Measurements from ENCODE around the gene B3GALNT1. TPM values are rescaled to one million over a fixed set of nuclear protein-coding genes. Genes with fewer than 3 reads are reported as not detected.

B3GALNT1 gene
- total RNA-seq, 2 experiments from 2014 or later: 0.56 to 1.6 TPM

GRCh38 chr3:161070980-161071663 lies 34.0 kb downstream of the B3GALNT1 start:
- no peak for DNase-seq
- Mint-ChIP-seq H3K36me3 (no peaks in the 10 kb centered on the region), H3K4me1 (ENCODE audit: low read depth) (peaks cover 12% of the 10 kb centered on the region), H3K4me3 (no peak overlapping the region), H3K27ac (no peak overlapping the region), H3K27me3 (no peaks in the 10 kb centered on the region), H3K9me3 (no peaks in the 10 kb centered on the region)
- ChIA-PET CTCF (interaction anchor here (1.2 kb wide), 1 partner anchor 26 kb away, joined by 3 read pairs; no protein-coding TSS in a partner anchor), POLR2A (no interaction called here)
- intact Hi-C loops (cut with micrococcal nuclease): no loop called here

- Mint-ChIP-seq H3K4me3 (no peak overlapping the region), H3K9me3 (no peaks in the 10 kb centered on the region), H3K27ac (no peak overlapping the region), H3K36me3 (no peaks in the 10 kb centered on the region), H3K27me3 (no peaks in the 10 kb centered on the region), H3K4me1 (ENCODE audit: low read depth) (peaks cover 12% of the 10 kb centered on the region)
- POLR2A ChIA-PET: no interaction called here
- CTCF ChIA-PET: no interaction called here
- DNase-seq: no peak
- intact Hi-C loops (cut with micrococcal nuclease): no loop called here
Measured at GRCh38 chr3:161070252-161070930, 34.8 kb downstream of the B3GALNT1 start.

- POLR2A ChIA-PET: interaction anchor here (0.7 kb wide), 1 partner anchor 268 kb away, joined by 4 read pairs; no protein-coding TSS in a partner anchor
- no peak for DNase-seq
- no peaks in the 10 kb centered on the region for H3K36me3 Mint-ChIP-seq
- CTCF ChIA-PET: no interaction called here
- no peaks in the 10 kb centered on the region for H3K9me3 Mint-ChIP-seq
- intact Hi-C loops (cut with micrococcal nuclease): no loop called here
- H3K27me3 Mint-ChIP-seq: no peaks in the 10 kb centered on the region
- H3K4me3 Mint-ChIP-seq: no peak overlapping the region
- H3K27ac Mint-ChIP-seq: no peak overlapping the region
- peaks cover 12% of the 10 kb centered on the region for H3K4me1 Mint-ChIP-seq (ENCODE audit: low read depth)
Measured at GRCh38 chr3:161069511-161070251, 35.5 kb downstream of the B3GALNT1 start.

GRCh38 chr3:161067335-161067734 lies 37.8 kb downstream of the B3GALNT1 start:
- Mint-ChIP-seq H3K9me3 (no peaks in the 10 kb centered on the region), H3K27me3 (no peaks in the 10 kb centered on the region), H3K4me3 (no peak overlapping the region), H3K4me1 (ENCODE audit: low read depth) (peaks cover 9% of the 10 kb centered on the region), H3K27ac (no peak overlapping the region), H3K36me3 (no peaks in the 10 kb centered on the region)
- no peak for DNase-seq
- intact Hi-C loops (cut with micrococcal nuclease): no loop called here
- POLR2A ChIA-PET: no interaction called here
- CTCF ChIA-PET: no interaction called here

GRCh38 chr3:161066930-161067329 lies 38.2 kb downstream of the B3GALNT1 start:
- no peaks in the 10 kb centered on the region for H3K36me3 Mint-ChIP-seq
- no peak overlapping the region for H3K27ac Mint-ChIP-seq
- no peak overlapping the region for H3K4me3 Mint-ChIP-seq
- H3K27me3 Mint-ChIP-seq: no peaks in the 10 kb centered on the region
- ChIA-PET CTCF (no interaction called here), POLR2A (no interaction called here)
- intact Hi-C loops (cut with micrococcal nuclease): no loop called here
- no peak for DNase-seq
- H3K9me3 Mint-ChIP-seq: no peaks in the 10 kb centered on the region
- H3K4me1 Mint-ChIP-seq (ENCODE audit: low read depth): peaks cover 8% of the 10 kb centered on the region

- POLR2A ChIA-PET: no interaction called here
- no peak overlapping the region for H3K27ac Mint-ChIP-seq
- no peak for DNase-seq
- no peaks in the 10 kb centered on the region for H3K27me3 Mint-ChIP-seq
- no peaks in the 10 kb centered on the region for H3K4me1 Mint-ChIP-seq (ENCODE audit: low read depth)
- no peaks in the 10 kb centered on the region for H3K36me3 Mint-ChIP-seq
- H3K9me3 Mint-ChIP-seq: no peaks in the 10 kb centered on the region
- CTCF ChIA-PET: no interaction called here
- no peak overlapping the region for H3K4me3 Mint-ChIP-seq
- intact Hi-C loops (cut with micrococcal nuclease): no loop called here
Measured at GRCh38 chr3:161064413-161064812, 40.7 kb downstream of the B3GALNT1 start.

- CTCF ChIA-PET: no interaction called here
- Mint-ChIP-seq H3K9me3 (no peaks in the 10 kb centered on the region), H3K4me3 (no peak overlapping the region), H3K27ac (no peak overlapping the region), H3K27me3 (no peaks in the 10 kb centered on the region), H3K4me1 (ENCODE audit: low read depth) (no peaks in the 10 kb centered on the region), H3K36me3 (no peaks in the 10 kb centered on the region)
- POLR2A ChIA-PET: no interaction called here
- intact Hi-C loops (cut with micrococcal nuclease): no loop called here
- DNase-seq: no peak
Measured at GRCh38 chr3:161054860-161055604, 50.1 kb downstream of the B3GALNT1 start.

GRCh38 chr3:161051856-161052255 lies 53.3 kb downstream of the B3GALNT1 start:
- intact Hi-C loops (cut with micrococcal nuclease): no loop called here
- POLR2A ChIA-PET: no interaction called here
- H3K4me3 Mint-ChIP-seq: no peak overlapping the region
- no peak overlapping the region for H3K27ac Mint-ChIP-seq
- H3K4me1 Mint-ChIP-seq (ENCODE audit: low read depth): no peaks in the 10 kb centered on the region
- no peak for DNase-seq
- H3K27me3 Mint-ChIP-seq: no peaks in the 10 kb centered on the region
- no peaks in the 10 kb centered on the region for H3K36me3 Mint-ChIP-seq
- CTCF ChIA-PET: no interaction called here
- H3K9me3 Mint-ChIP-seq: peaks cover 10% of the 10 kb centered on the region

- no peak for DNase-seq
- Mint-ChIP-seq H3K4me1 (ENCODE audit: low read depth) (no peaks in the 10 kb centered on the region), H3K4me3 (no peak overlapping the region), H3K36me3 (no peaks in the 10 kb centered on the region), H3K27ac (no peak overlapping the region), H3K9me3 (peaks cover 11% of the 10 kb centered on the region), H3K27me3 (no peaks in the 10 kb centered on the region)
- ChIA-PET POLR2A (no interaction called here), CTCF (no interaction called here)
- intact Hi-C loops (cut with micrococcal nuclease): no loop called here
Measured at GRCh38 chr3:161050935-161051334, 54.2 kb downstream of the B3GALNT1 start.

GRCh38 chr3:161049683-161050248 lies 55.4 kb downstream of the B3GALNT1 start:
- Mint-ChIP-seq H3K4me1 (ENCODE audit: low read depth) (no peaks in the 10 kb centered on the region), H3K27ac (no peak overlapping the region), H3K4me3 (no peak overlapping the region)

GRCh38 chr3:161043336-161044035 lies 61.7 kb downstream of the B3GALNT1 start:
- no peaks in the 10 kb centered on the region for H3K27me3 Mint-ChIP-seq
- intact Hi-C loops (cut with micrococcal nuclease): no loop called here
- POLR2A ChIA-PET: no interaction called here
- H3K4me3 Mint-ChIP-seq: no peak overlapping the region
- no peaks in the 10 kb centered on the region for H3K4me1 Mint-ChIP-seq (ENCODE audit: low read depth)
- CTCF ChIA-PET: no interaction called here
- peaks cover 29% of the 10 kb centered on the region for H3K9me3 Mint-ChIP-seq
- DNase-seq: no peak
- H3K36me3 Mint-ChIP-seq: peaks cover 6% of the 10 kb centered on the region
- no peak overlapping the region for H3K27ac Mint-ChIP-seq

More at GRCh38 chr3:161049683-161050248, 55.4 kb downstream of the B3GALNT1 start:
- POLR2A ChIA-PET: no interaction called here
- Mint-ChIP-seq H3K27me3 (no peaks in the 10 kb centered on the region), H3K9me3 (peaks cover 19% of the 10 kb centered on the region), H3K36me3 (peaks cover 3% of the 10 kb centered on the region)
- DNase-seq: no peak
- intact Hi-C loops (cut with micrococcal nuclease): no loop called here
- CTCF ChIA-PET: no interaction called here
